RWPE2 (cell line): ENCODE results near the gene CDK12.
"Not testable (repeated sequence)": the region's sequence is repeated elsewhere in the genome, so short reads cannot be mapped to it uniquely, and the experiment has no call there.

ENCODE experiments used
- ATAC-seq: fragments of 200-7000 bp; cut with Tn5 transposase; 3 replicates; pipeline ENCODE4 v1.9.1; 2021; ENCODE audit warnings: low read depth
- DNase-seq: peaks from one replicate; pipeline ENCODE4 v3.0.0-alpha.2; 2020; ENCODE audit warnings: low spot score
- H3K27ac ChIP-seq: fragments of 450-650 bp; 2 replicates; pipeline ENCODE4 v1.5.1; 2017; ENCODE audit warnings: mild to moderate bottlenecking; ENCODE audit not compliant: poor library complexity, severe bottlenecking
- H3K27me3 ChIP-seq: fragments of 250-450 bp; sonication (Bioruptor Pico); 2 replicates; pipeline ENCODE4 v1.5.1; 2021; ENCODE audit warnings: mild to moderate bottlenecking, moderate library complexity; ENCODE audit not compliant: insufficient read depth, poor library complexity, severe bottlenecking
- H3K36me3 ChIP-seq: fragments of 250-450 bp; sonication (Bioruptor Pico); 2 replicates; pipeline ENCODE4 v1.5.1; 2020; ENCODE audit warnings: low read depth, mild to moderate bottlenecking, moderate library complexity
- H3K4me1 ChIP-seq: fragments of 250-450 bp; sonication (Bioruptor Pico); 2 replicates; pipeline ENCODE4 v1.5.1; 2021; ENCODE audit warnings: mild to moderate bottlenecking, moderate library complexity; ENCODE audit not compliant: insufficient read depth, poor library complexity, severe bottlenecking
- H3K4me3 ChIP-seq: fragments of 250-450 bp; sonication (Bioruptor Pico); 2 replicates; pipeline ENCODE4 v1.5.1; 2021; ENCODE audit warnings: mild to moderate bottlenecking, moderate library complexity; ENCODE audit not compliant: severe bottlenecking
- H3K9me3 ChIP-seq: fragments of 250-450 bp; sonication (Bioruptor Pico); 2 replicates; pipeline ENCODE4 v1.5.1; 2021; ENCODE audit warnings: mild to moderate bottlenecking, moderate library complexity; ENCODE audit not compliant: severe bottlenecking
- TF ChIP-seq, protein P1 (sequence below): fragments of 450-650 bp; IDR thresholded peaks from one replicate; pipeline ENCODE4 v1.5.1; 2017; ENCODE audit warnings: mild to moderate bottlenecking, moderate library complexity; ENCODE audit not compliant: poor library complexity, severe bottlenecking

Gene CDK12

DNA sequence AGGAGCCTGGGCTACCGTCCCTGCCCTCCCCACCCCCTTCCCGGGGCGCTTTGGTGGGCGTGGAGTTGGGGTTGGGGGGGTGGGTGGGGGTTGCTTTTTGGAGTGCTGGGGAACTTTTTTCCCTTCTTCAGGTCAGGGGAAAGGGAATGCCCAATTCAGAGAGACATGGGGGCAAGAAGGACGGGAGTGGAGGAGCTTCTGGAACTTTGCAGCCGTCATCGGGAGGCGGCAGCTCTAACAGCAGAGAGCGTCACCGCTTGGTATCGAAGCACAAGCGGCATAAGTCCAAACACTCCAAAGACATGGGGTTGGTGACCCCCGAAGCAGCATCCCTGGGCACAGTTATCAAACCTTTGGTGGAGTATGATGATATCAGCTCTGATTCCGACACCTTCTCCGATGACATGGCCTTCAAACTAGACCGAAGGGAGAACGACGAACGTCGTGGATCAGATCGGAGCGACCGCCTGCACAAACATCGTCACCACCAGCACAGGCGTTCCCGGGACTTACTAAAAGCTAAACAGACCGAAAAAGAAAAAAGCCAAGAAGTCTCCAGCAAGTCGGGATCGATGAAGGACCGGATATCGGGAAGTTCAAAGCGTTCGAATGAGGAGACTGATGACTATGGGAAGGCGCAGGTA, 762 bp downstream of the CDK12 start:
- peak; percentile 35 for ATAC-seq

DNA sequence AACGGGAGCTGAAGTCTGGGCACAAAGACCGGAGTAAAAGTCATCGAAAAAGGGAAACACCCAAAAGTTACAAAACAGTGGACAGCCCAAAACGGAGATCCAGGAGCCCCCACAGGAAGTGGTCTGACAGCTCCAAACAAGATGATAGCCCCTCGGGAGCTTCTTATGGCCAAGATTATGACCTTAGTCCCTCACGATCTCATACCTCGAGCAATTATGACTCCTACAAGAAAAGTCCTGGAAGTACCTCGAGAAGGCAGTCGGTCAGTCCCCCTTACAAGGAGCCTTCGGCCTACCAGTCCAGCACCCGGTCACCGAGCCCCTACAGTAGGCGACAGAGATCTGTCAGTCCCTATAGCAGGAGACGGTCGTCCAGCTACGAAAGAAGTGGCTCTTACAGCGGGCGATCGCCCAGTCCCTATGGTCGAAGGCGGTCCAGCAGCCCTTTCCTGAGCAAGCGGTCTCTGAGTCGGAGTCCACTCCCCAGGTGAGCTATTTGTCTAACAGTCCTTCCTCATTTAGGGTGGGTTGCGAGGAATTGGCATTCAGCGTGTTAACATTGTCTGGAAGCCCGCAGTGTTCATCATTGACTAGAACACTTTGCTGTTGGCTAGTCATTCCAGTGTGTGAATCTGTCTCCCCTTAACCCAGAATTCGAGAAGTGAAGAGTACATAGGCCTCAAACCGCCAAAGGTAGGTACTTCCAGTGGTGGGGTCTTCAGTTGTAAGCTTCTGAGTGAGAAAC, 1.5 kb downstream of the CDK12 start:
- no peaks in the 10 kb centered on the region for H3K27me3 ChIP-seq
- H3K9me3 ChIP-seq = no peaks in the 10 kb centered on the region
- DNase-seq (no peak), ATAC-seq (peak; percentile 8; the same call in 1 of the 3 replicates)
- H3K4me3 ChIP-seq = peak overlapping the region; percentile 97
- H3K36me3 ChIP-seq = peaks cover 27% of the 10 kb centered on the region
- no peaks in the 10 kb centered on the region for H3K4me1 ChIP-seq
- H3K27ac ChIP-seq = peak overlapping the region; percentile 75
- TF ChIP-seq, protein P1, sequence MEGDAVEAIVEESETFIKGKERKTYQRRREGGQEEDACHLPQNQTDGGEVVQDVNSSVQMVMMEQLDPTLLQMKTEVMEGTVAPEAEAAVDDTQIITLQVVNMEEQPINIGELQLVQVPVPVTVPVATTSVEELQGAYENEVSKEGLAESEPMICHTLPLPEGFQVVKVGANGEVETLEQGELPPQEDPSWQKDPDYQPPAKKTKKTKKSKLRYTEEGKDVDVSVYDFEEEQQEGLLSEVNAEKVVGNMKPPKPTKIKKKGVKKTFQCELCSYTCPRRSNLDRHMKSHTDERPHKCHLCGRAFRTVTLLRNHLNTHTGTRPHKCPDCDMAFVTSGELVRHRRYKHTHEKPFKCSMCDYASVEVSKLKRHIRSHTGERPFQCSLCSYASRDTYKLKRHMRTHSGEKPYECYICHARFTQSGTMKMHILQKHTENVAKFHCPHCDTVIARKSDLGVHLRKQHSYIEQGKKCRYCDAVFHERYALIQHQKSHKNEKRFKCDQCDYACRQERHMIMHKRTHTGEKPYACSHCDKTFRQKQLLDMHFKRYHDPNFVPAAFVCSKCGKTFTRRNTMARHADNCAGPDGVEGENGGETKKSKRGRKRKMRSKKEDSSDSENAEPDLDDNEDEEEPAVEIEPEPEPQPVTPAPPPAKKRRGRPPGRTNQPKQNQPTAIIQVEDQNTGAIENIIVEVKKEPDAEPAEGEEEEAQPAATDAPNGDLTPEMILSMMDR = no peak

More for the DNA sequence above, 762 bp downstream of the CDK12 start:
- peak overlapping the region; percentile 97 for H3K4me3 ChIP-seq
- H3K27me3 ChIP-seq = no peaks in the 10 kb centered on the region
- no peak for DNase-seq
- H3K36me3 ChIP-seq = peaks cover 21% of the 10 kb centered on the region
- H3K27ac ChIP-seq = peak overlapping the region; percentile 75
- no peaks in the 10 kb centered on the region for H3K9me3 ChIP-seq
- H3K4me1 ChIP-seq = no peaks in the 10 kb centered on the region
- TF ChIP-seq, protein P1 = no peak

DNA sequence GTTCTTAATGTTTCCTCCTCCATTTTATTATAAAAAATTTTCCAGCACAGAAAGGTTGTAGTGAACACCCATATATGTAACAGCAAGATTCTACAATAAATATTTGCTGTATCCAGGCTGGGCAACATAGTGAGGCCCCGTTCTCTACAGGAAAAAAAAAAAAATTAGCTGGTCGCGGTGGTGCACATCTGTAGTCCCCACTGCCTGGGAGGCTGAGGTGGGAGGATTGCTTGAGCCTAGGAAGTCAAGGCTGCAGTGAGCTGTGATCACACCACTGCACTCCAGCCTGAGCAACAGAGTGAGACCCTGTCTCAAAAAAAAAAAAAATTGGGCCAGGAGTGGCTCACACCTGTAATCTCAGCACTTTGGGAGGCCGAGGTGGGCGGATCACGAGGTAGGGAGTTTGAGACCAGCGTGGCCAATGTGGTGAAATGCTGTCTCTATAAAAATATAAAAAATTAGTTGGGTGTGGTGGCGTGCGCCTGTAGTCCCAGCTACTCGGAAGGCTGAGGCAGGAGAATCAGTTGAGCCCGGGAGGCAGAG, 3.4 kb downstream of the CDK12 start:
- H3K27ac ChIP-seq, ATAC-seq, DNase-seq, H3K27me3 ChIP-seq, H3K4me1 ChIP-seq, H3K4me3 ChIP-seq, H3K9me3 ChIP-seq: not testable (repeated sequence)
- H3K36me3 ChIP-seq = peaks cover 44% of the 10 kb centered on the region

DNA sequence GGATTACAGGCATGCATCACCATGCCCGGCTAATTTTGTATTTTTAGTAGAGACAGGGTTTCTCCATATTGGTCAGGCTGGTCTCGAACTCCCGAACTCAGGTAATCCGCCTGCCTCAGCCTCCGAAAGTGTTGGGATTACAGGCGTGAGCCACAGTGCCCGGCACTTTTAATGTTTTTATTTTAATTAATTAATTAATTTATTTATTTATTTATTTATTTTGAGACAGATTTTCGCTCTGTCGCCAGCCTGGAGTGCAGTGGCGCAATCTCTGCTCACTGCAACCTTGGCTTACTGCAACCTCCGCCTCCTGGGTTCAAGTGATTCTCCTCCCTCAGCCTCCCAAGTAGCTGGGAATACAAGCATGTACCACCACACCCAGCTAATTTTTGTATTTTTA, 7.3 kb downstream of the CDK12 start:
- H3K4me3 ChIP-seq, H3K27me3 ChIP-seq, DNase-seq, ATAC-seq, H3K4me1 ChIP-seq, H3K27ac ChIP-seq, H3K9me3 ChIP-seq: not testable (repeated sequence)
- peaks cover 82% of the 10 kb centered on the region for H3K36me3 ChIP-seq

DNA sequence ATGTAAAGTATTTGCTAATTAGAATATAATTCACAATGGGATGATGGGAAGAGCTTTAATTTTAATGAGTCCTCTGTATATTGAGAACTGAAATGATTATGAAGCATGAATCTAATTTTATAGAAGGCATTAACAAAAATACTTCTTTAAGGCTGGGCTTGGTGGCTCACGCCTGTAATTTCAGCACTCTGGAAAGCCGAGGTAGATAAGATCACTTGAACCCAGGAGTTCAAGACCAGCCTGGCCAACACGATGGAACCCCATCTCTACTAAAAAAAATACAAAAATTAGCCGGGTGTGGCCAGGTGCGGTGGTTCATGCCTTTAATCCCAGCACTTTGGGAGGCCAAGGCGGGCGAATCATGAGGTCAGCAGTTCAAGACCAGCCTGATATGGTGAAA, 12.0 kb downstream of the CDK12 start:
- TF ChIP-seq, protein P1 = no peak
- no peak overlapping the region for H3K27ac ChIP-seq
- H3K36me3 ChIP-seq = peaks cover 91% of the 10 kb centered on the region
- DNase-seq (no peak), ATAC-seq (no peak)
- no peaks in the 10 kb centered on the region for H3K4me1 ChIP-seq
- no peaks in the 10 kb centered on the region for H3K9me3 ChIP-seq
- H3K27me3 ChIP-seq = no peaks in the 10 kb centered on the region
- H3K4me3 ChIP-seq = no peak overlapping the region

DNA sequence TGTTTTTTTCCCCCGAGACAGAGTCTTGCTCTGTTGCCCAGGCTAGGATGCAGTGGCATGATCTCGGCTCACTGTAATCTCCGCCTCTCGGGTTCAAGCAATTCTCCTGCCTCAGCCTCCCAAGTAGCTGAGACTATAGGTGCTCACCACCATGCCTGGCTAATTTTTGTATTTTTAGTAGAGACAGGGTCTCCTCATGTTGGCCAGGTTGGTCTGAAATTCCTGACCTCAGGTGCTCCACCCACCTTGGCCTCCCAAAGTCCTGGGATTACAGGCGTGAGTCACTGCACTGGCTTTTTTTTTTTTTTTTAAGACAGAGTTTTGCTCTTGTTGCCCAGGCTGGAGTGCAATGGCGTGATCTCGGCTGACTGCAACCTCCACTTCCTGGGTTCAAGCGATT, 18.3 kb downstream of the CDK12 start:
- DNase-seq, H3K4me3 ChIP-seq, H3K9me3 ChIP-seq, H3K4me1 ChIP-seq, ATAC-seq, H3K27me3 ChIP-seq: not testable (repeated sequence)
- H3K27ac ChIP-seq = peak overlapping the region; percentile 24
- peaks cover 59% of the 10 kb centered on the region for H3K36me3 ChIP-seq
